Hepatocyte (in vitro differentiated cells): Measurements from ENCODE around the gene TMPRSS15.

Experiments used
- EZH2 ChIP-seq: fragments of 200-600 bp; sonication (generic); IDR thresholded peaks from 2 replicates; pipeline ENCODE4 v1.6.1; 2016; ENCODE audit warnings: antibody characterized with exemption, mild to moderate bottlenecking, borderline replicate concordance
- EZH2phosphoT487 ChIP-seq: fragments of 200-600 bp; sonication (generic); IDR thresholded peaks from one replicate; pipeline ENCODE4 v1.6.1; 2018; ENCODE audit warnings: antibody characterized with exemption, mild to moderate bottlenecking, low read depth, moderate library complexity; ENCODE audit not compliant: unreplicated experiment, severe bottlenecking
- TF ChIP-seq, protein P1 (sequence below): fragments of 200-600 bp; sonication (generic); IDR thresholded peaks from 2 replicates; pipeline ENCODE4 v1.5.1; 2016; ENCODE audit warnings: antibody characterized with exemption, mild to moderate bottlenecking; ENCODE audit not compliant: poor library complexity

DNA sequence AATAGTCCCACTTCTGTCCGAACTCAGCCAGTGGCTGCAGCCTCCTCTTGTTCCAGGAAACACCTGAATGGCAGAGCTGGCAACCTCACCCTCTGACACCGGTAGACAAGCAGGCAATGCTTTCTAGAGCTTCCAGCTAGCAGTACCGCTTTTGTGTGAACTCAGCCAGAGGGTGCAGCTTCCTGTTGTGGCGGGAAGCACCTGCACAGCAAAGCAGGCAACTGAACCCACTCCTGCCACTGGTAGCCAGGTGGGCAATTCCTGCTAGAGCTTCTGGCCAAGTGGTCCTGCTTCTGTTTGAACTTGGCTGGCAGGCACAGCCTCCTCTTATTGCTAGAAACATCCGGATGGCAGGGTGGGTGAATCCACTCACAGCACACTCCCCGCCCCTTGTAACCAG, 40.1 kb upstream of the TMPRSS15 start:
- TF ChIP-seq, protein P1, sequence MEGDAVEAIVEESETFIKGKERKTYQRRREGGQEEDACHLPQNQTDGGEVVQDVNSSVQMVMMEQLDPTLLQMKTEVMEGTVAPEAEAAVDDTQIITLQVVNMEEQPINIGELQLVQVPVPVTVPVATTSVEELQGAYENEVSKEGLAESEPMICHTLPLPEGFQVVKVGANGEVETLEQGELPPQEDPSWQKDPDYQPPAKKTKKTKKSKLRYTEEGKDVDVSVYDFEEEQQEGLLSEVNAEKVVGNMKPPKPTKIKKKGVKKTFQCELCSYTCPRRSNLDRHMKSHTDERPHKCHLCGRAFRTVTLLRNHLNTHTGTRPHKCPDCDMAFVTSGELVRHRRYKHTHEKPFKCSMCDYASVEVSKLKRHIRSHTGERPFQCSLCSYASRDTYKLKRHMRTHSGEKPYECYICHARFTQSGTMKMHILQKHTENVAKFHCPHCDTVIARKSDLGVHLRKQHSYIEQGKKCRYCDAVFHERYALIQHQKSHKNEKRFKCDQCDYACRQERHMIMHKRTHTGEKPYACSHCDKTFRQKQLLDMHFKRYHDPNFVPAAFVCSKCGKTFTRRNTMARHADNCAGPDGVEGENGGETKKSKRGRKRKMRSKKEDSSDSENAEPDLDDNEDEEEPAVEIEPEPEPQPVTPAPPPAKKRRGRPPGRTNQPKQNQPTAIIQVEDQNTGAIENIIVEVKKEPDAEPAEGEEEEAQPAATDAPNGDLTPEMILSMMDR, result no peak
- TF ChIP-seq EZH2phosphoT487, result no peak
- TF ChIP-seq EZH2, result no peak
